K562 (cell line): ENCODE measurements around the gene RDH5. TPM values are rescaled to one million over a fixed set of nuclear protein-coding genes. Genes with fewer than 3 reads are reported as not detected.

ENCODE experiments used
- DACH1 ChIP-seq: fragments of 450-650 bp; IDR thresholded peaks from 2 replicates; pipeline ENCODE4 v1.6.1; 2018; ENCODE audit not compliant: partially characterized antibody
- DIDO1 ChIP-seq: fragments of 450-650 bp; IDR thresholded peaks from 2 replicates; pipeline ENCODE4 v1.6.1; 2016; ENCODE audit warnings: low read depth, missing biosample characterization, missing genetic modification characterization
- ELF4 ChIP-seq: fragments of 450-650 bp; formaldehyde crosslinking; IDR thresholded peaks from 2 replicates; pipeline ENCODE4 v1.4.0; 2022; ENCODE audit warnings: missing genetic modification characterization
- EP300 ChIP-seq: IDR thresholded peaks from 2 replicates; pipeline ENCODE4 v1.6.1; 2012; ENCODE audit warnings: low read length, improper control_type of control experiment
- FOXJ2 ChIP-seq: fragments of 200-800 bp; sonication (Bioruptor generic); IDR thresholded peaks from 2 replicates; pipeline ENCODE4 v1.6.1; 2016; ENCODE audit warnings: missing genetic modification characterization, missing compliant biosample characterization
- GATA2 ChIP-seq: sonication (generic); formaldehyde crosslinking; IDR thresholded peaks from 2 replicates; pipeline ENCODE4 v1.4.0; 2020; ENCODE audit warnings: mild to moderate bottlenecking, missing genetic modification reagents
- GATAD2B ChIP-seq: fragments of 450-650 bp; IDR thresholded peaks from 2 replicates; pipeline ENCODE4 v1.6.1; 2017; ENCODE audit warnings: mild to moderate bottlenecking, borderline replicate concordance
- GTF2F1 ChIP-seq: IDR thresholded peaks from 2 replicates; pipeline ENCODE4 v1.6.1; 2011; ENCODE audit warnings: low read depth, low read length, improper control_type of control experiment
- KHSRP ChIP-seq: fragments of 450-650 bp; IDR thresholded peaks from 2 replicates; pipeline ENCODE4 v1.6.1; 2017
- KLF13 ChIP-seq: fragments of 450-650 bp; IDR thresholded peaks from 2 replicates; pipeline ENCODE4 v1.6.1; 2016; ENCODE audit warnings: missing genetic modification characterization, low read depth, mild to moderate bottlenecking, missing compliant biosample characterization, moderate library complexity, borderline replicate concordance
- MNT ChIP-seq, 2 experiments: fragments of 450-650 bp; conservative IDR thresholded peaks; 2 replicates each; pipeline ENCODE4 v1.6.1; 2017; ENCODE audit warnings: mild to moderate bottlenecking in 2 of 2, moderate library complexity in 2 of 2
- NEUROD1 ChIP-seq: fragments of 150-350 bp; IDR thresholded peaks from 2 replicates; pipeline ENCODE4 v1.6.1; 2014; ENCODE audit warnings: borderline replicate concordance, low read length, low read depth; ENCODE audit not compliant: partially characterized antibody
- PATZ1 ChIP-seq: fragments of 250-450 bp; sonication (Bioruptor Pico); IDR thresholded peaks from 2 replicates; pipeline ENCODE4 v1.5.0; 2020; ENCODE audit warnings: mild to moderate bottlenecking, borderline replicate concordance
- RCOR1 ChIP-seq, 2 experiments: IDR thresholded peaks; 2 replicates each; pipeline ENCODE4 v1.6.1; 2012; ENCODE audit warnings: low read depth in 2 of 2, low read length in 2 of 2, borderline replicate concordance in 1 of 2, improper control_type of control experiment in 1 of 2
- SIN3B ChIP-seq: fragments of 450-650 bp; IDR thresholded peaks from 2 replicates; pipeline ENCODE4 v1.6.1; 2017; ENCODE audit warnings: low read depth, mild to moderate bottlenecking, moderate library complexity
- ZNF24 ChIP-seq: fragments of 450-650 bp; IDR thresholded peaks from 2 replicates; pipeline ENCODE4 v1.6.1; 2016
- polyA plus RNA-seq, 8 experiments: library from polyadenylated mRNA; depleted of rRNA in 4 of 8; stranded (reverse) in 5 of 8; unstranded in 3 of 8; fragments of >200 nt; fragmentation: Nextera tagmentation in 2 of 8; fragmentation: Illumina TruSeq in 1 of 8; extraction: Ambion mirVana in 2 of 8; extraction: Trizol in 1 of 8; gene quantifications; 2 replicates each; pipeline versions ENCODE4 v1.2.1 to v1.2.3, GENCODE V29; 2011 to 2014; ENCODE audit warnings: inconsistent platforms in 1 of 8, missing spikeins in 1 of 8
- total RNA-seq, 7 experiments: library from RNA; depleted of rRNA in 6 of 7; stranded (reverse); fragments of >200 nt in 6 of 7; fragmentation: Illumina TruSeq in 2 of 7; extraction: Trizol in 2 of 7; gene quantifications; 2 replicates each; pipeline versions ENCODE4 v1.2.1 to v1.2.3, GENCODE V29; 2011 to 2021; ENCODE audit warnings: low replicate concordance in 1 of 7
- TF ChIP-seq, protein P1 (sequence below): IDR thresholded peaks from 2 replicates; pipeline ENCODE4 v1.6.1; 2011; ENCODE audit not compliant: insufficient read length; ENCODE audit errors: extremely low read depth
- TF ChIP-seq, protein P2 (sequence below): fragments of 250-450 bp; sonication (Bioruptor Pico); IDR thresholded peaks from 2 replicates; pipeline ENCODE4 v1.4.0; 2020; ENCODE audit warnings: borderline replicate concordance
- TF ChIP-seq, protein P3 (sequence below): fragments of 450-650 bp; formaldehyde crosslinking; IDR thresholded peaks from 2 replicates; pipeline ENCODE4 v1.4.0; 2022; ENCODE audit warnings: missing genetic modification characterization

The RDH5 gene
- total and polyA plus RNA-seq, 9 of the 15 experiments (the other 6 are each of a cell fraction or from before 2014, with no cell fraction given): 0.28 to 2.0 (median 1.1) TPM; not detected in 1

- TF ChIP-seq NEUROD1: peak; percentile 36
- no peak for TF ChIP-seq PATZ1 (CRISPR knock-in tag)
- TF ChIP-seq KLF13: peak; percentile 91
- TF ChIP-seq SIN3B: peak; percentile 99
- TF ChIP-seq, protein P1, sequence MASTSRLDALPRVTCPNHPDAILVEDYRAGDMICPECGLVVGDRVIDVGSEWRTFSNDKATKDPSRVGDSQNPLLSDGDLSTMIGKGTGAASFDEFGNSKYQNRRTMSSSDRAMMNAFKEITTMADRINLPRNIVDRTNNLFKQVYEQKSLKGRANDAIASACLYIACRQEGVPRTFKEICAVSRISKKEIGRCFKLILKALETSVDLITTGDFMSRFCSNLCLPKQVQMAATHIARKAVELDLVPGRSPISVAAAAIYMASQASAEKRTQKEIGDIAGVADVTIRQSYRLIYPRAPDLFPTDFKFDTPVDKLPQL: no peak
- TF ChIP-seq, protein P2, sequence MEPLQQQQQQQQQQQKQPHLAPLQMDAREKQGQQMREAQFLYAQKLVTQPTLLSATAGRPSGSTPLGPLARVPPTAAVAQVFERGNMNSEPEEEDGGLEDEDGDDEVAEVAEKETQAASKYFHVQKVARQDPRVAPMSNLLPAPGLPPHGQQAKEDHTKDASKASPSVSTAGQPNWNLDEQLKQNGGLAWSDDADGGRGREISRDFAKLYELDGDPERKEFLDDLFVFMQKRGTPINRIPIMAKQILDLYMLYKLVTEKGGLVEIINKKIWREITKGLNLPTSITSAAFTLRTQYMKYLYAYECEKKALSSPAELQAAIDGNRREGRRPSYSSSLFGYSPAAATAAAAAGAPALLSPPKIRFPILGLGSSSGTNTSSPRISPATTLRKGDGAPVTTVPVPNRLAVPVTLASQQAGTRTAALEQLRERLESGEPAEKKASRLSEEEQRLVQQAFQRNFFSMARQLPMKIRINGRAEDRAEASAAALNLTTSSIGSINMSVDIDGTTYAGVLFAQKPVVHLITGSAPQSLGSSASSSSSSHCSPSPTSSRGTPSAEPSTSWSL (CRISPR knock-in tag): no peak
- no peak for TF ChIP-seq GTF2F1
- peak in 1 of 2 experiments; percentile 74; a peak in 2 of 4 replicates for TF ChIP-seq RCOR1 (IDR thresholded peaks at IDR 0.05; ENCODE audit: borderline replicate concordance in 1 of 2, low read depth in 2 of 2, low read length in 2 of 2)
- no peak for TF ChIP-seq KHSRP
- TF ChIP-seq EP300: peak; percentile 49; the same call in 1 of the 2 replicates
- TF ChIP-seq ELF4: no peak
- TF ChIP-seq MNT (conservative IDR thresholded peaks at IDR 0.05): peak; percentile 89 to 95
- TF ChIP-seq DACH1: no peak
- peak; percentile 96 for TF ChIP-seq DIDO1 (tag)
- TF ChIP-seq ZNF24: no peak
- no peak for TF ChIP-seq FOXJ2
- TF ChIP-seq, protein P3, sequence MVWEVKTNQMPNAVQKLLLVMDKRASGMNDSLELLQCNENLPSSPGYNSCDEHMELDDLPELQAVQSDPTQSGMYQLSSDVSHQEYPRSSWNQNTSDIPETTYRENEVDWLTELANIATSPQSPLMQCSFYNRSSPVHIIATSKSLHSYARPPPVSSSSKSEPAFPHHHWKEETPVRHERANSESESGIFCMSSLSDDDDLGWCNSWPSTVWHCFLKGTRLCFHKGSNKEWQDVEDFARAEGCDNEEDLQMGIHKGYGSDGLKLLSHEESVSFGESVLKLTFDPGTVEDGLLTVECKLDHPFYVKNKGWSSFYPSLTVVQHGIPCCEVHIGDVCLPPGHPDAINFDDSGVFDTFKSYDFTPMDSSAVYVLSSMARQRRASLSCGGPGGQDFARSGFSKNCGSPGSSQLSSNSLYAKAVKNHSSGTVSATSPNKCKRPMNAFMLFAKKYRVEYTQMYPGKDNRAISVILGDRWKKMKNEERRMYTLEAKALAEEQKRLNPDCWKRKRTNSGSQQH (CRISPR knock-in tag): no peak
- TF ChIP-seq GATAD2B: 0 out of 2 replicates have a peak, but pooled peaks have one; percentile 21
- TF ChIP-seq GATA2 (CRISPR knock-in tag): no peak
Measured at GRCh38 chr12:55715833-55716581, 4.2 kb upstream of the RDH5 start, which contains the start of gene BLOC1S1 (continued).
